ENCODE results near the gene UQCRHL. TPM values are rescaled to one million over a fixed set of nuclear protein-coding genes. Genes with fewer than 3 reads are reported as not detected.

UQCRHL gene
- total and polyA plus RNA-seq, 2 of the 4 experiments (the other 2 are of a cell fraction): 1.4 to 2.4 TPM

- BruUV-seq (replicated peaks): no TSS peak
- no peaks in the 10 kb centered on the region for H3K9me3 ChIP-seq (ENCODE audit: control insufficient read depth, insufficient read depth, low read length)
Measured at GRCh38 chr1:15826810-15827507, 19.5 kb upstream of the UQCRHL start.

More at GRCh38 chr1:15826810-15827507, 19.5 kb upstream of the UQCRHL start:
- Histone ChIP-seq H3K27me3 (ENCODE audit: control insufficient read depth, insufficient read depth, low read length) (no peaks in the 10 kb centered on the region), H3K36me3 (ENCODE audit: control insufficient read depth, insufficient read depth, low read length) (no peaks in the 10 kb centered on the region), H2AK9ac (replicated peaks; ENCODE audit: low read depth, low read length, poor library complexity) (no peak overlapping the region), H3K4me1 (ENCODE audit: control insufficient read depth, insufficient read depth, low read length) (no peaks in the 10 kb centered on the region), H3K23ac (ENCODE audit: low read depth, low read length) (no peak overlapping the region), H3K27ac (ENCODE audit: insufficient read depth, low read length) (no peak overlapping the region), H4K20me1 (ENCODE audit: insufficient read depth, low read length) (no peaks in the 10 kb centered on the region), H3K4ac (ENCODE audit: low read depth, low read length) (no peak overlapping the region), H2AFZ (replicated peaks; ENCODE audit: low read length, poor library complexity) (no peak overlapping the region), H3K79me1 (ENCODE audit: low read depth in 1 of 2, low read length in 2 of 2) (peaks cover 0 to 1% of the 10 kb centered on the region in 2 experiments; a peak in 2 of 4 replicates), H4K8ac (ENCODE audit: low read depth in 2 of 2, low read length in 2 of 2) (no peak overlapping the region), H2BK20ac (ENCODE audit: low read depth, low read length) (no peak overlapping the region), H2BK120ac (ENCODE audit: low read depth, low read length) (no peak overlapping the region), H3K9me1 (ENCODE audit: insufficient read depth, low read length) (no peaks in the 10 kb centered on the region; the same call in 1 of the 2 replicates), H2BK5ac (ENCODE audit: low read depth, low read length, poor library complexity, severe bottlenecking) (no peak overlapping the region), H3K9ac (ENCODE audit: low read depth, low read length) (no peak overlapping the region), H3K14ac (replicated peaks; ENCODE audit: low read depth, low read length) (no peak overlapping the region), H3K4me2 (ENCODE audit: low read depth, low read length) (no peak overlapping the region), H3K18ac (ENCODE audit: low read depth, low read length) (no peak overlapping the region), H4K91ac (ENCODE audit: insufficient read depth, low read depth, low read length) (no peak overlapping the region), H2AK5ac (ENCODE audit: low read depth, low read length) (no peak overlapping the region), H4K5ac (ENCODE audit: low read depth, low read length) (no peak overlapping the region), H3K56ac (ENCODE audit: extremely low read depth, insufficient read depth, low read length) (no peak overlapping the region), H3K4me3 (ENCODE audit: insufficient read depth, low read depth, low read length) (no peak overlapping the region), H2BK15ac (ENCODE audit: low read depth, low read length) (no peak overlapping the region)
- no peak for ATAC-seq (ENCODE audit: low read depth)
- CTCF ChIA-PET: no interaction called here
- no peak for DNase-seq
- dilution Hi-C loops (cut with HindIII; ENCODE audit: low sequenced_read_pairs, unreplicated experiment): no loop called here
- POLR2A ChIA-PET (ENCODE audit: unreplicated experiment): no interaction called here
- intact Hi-C loops (cut with micrococcal nuclease): no loop called here
- in situ Hi-C loops (cut with MboI; ENCODE audit: low sequenced_read_pairs): no loop called here
- no peak for TF ChIP-seq RFX5 (IDR thresholded peaks at IDR 0.05; ENCODE audit: low read depth, low read length)
- no peak for TF ChIP-seq SMC3 (IDR thresholded peaks at IDR 0.05; ENCODE audit: low read depth, low read length)
- TF ChIP-seq, protein P1, sequence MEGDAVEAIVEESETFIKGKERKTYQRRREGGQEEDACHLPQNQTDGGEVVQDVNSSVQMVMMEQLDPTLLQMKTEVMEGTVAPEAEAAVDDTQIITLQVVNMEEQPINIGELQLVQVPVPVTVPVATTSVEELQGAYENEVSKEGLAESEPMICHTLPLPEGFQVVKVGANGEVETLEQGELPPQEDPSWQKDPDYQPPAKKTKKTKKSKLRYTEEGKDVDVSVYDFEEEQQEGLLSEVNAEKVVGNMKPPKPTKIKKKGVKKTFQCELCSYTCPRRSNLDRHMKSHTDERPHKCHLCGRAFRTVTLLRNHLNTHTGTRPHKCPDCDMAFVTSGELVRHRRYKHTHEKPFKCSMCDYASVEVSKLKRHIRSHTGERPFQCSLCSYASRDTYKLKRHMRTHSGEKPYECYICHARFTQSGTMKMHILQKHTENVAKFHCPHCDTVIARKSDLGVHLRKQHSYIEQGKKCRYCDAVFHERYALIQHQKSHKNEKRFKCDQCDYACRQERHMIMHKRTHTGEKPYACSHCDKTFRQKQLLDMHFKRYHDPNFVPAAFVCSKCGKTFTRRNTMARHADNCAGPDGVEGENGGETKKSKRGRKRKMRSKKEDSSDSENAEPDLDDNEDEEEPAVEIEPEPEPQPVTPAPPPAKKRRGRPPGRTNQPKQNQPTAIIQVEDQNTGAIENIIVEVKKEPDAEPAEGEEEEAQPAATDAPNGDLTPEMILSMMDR (conservative IDR thresholded peaks at IDR 0.05; ENCODE audit: low read depth, low read length): no peak
- TF ChIP-seq NFE2L2 (IDR thresholded peaks at IDR 0.05; ENCODE audit: low read depth, low read length): no peak
- TF ChIP-seq MXI1 (IDR thresholded peaks at IDR 0.05; ENCODE audit: borderline replicate concordance, low read depth, low read length): no peak
- no peak for TF ChIP-seq MAZ (IDR thresholded peaks at IDR 0.05; ENCODE audit: borderline replicate concordance, low read depth, low read length)
- no peak for TF ChIP-seq RAD21 (IDR thresholded peaks at IDR 0.05; ENCODE audit: low read length)
- TF ChIP-seq CEBPB (IDR thresholded peaks at IDR 0.05; ENCODE audit: low read depth, low read length): no peak
- TF ChIP-seq BHLHE40 (IDR thresholded peaks at IDR 0.05; ENCODE audit: low read depth, low read length): no peak
- no peak for TF ChIP-seq RCOR1 (IDR thresholded peaks at IDR 0.05; ENCODE audit: insufficient replicate concordance, low read length)
- TF ChIP-seq, protein P2, sequence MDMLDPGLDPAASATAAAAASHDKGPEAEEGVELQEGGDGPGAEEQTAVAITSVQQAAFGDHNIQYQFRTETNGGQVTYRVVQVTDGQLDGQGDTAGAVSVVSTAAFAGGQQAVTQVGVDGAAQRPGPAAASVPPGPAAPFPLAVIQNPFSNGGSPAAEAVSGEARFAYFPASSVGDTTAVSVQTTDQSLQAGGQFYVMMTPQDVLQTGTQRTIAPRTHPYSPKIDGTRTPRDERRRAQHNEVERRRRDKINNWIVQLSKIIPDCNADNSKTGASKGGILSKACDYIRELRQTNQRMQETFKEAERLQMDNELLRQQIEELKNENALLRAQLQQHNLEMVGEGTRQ (IDR thresholded peaks at IDR 0.05; ENCODE audit: low read depth, low read length): no peak
- WGBS, 2 experiments (ENCODE audit: extremely low coverage in 2 of 2, insufficient read length in 1 of 2): 96% methylated on average over 3 of the region's 6 CpGs; no CpG with 5 or more reads in 1 of the 2 experiments

Measured in IMR-90 (cell line).